GM06990 (cell line): ENCODE results near the gene KLB.
"Not testable (repeated sequence)": the region's sequence is repeated elsewhere in the genome, so short reads cannot be mapped to it uniquely, and the experiment has no call there.

Experiments used
- DNase-seq: peaks from one replicate; pipeline ENCODE4 v3.0.0-alpha.2; 2011; ENCODE audit not compliant: insufficient read length; ENCODE audit errors: extremely low read depth
- H3K27me3 ChIP-seq: replicated peaks from 2 replicates; pipeline ENCODE4 v1.6.0; 2011; ENCODE audit warnings: low read length; ENCODE audit not compliant: control insufficient read depth, insufficient read depth
- H3K36me3 ChIP-seq: 2 replicates; pipeline ENCODE4 v1.5.1; 2011; ENCODE audit warnings: low read length; ENCODE audit not compliant: control insufficient read depth, insufficient read depth
- H3K4me3 ChIP-seq: replicated peaks from 2 replicates; pipeline ENCODE4 v1.5.1; 2011; ENCODE audit warnings: low read depth, mild to moderate bottlenecking, control low read depth, low read length
- CTCF ChIP-seq: IDR thresholded peaks from 2 replicates; pipeline ENCODE4 v1.5.1; 2011; ENCODE audit warnings: low read length, control low read depth, mild to moderate bottlenecking, inconsistent platforms; ENCODE audit not compliant: insufficient read depth, poor library complexity, severe bottlenecking

KLB gene

GRCh38 chr4:39365830-39366771 lies 40.6 kb upstream of the KLB start, which contains the start of gene RFC1:
TSS of gene RFC1 (minus strand) at chr4:39366362. CDS start at chr4:39366241, 121 bp downstream.
- peak; percentile 92 for DNase-seq
- no peaks in the 10 kb centered on the region for H3K36me3 ChIP-seq
- peak within 1 kb of the TSS; percentile 80 for H3K4me3 ChIP-seq
- no peaks in the 10 kb centered on the region for H3K27me3 ChIP-seq
- no peak for TF ChIP-seq CTCF

DNA sequence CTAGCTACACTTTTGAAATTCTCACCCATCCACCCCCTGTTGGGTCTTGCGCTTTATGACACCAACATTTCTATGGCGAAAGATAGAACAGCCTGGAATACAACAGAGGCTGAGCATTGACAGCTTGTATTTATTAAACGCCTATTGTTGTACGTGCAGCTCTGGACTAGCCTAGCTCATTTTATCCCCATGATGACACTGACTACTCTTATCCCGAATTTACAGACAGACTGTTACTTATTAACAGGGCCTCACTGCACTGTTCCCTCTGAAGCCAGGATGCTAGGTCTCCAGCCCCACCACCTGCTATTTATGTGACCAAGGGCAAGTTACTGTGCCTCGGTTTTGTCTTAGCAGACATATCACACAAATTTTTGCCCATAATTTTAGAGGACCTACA lies 39.6 kb upstream of the KLB start:
- Histone ChIP-seq H3K36me3 (no peaks in the 10 kb centered on the region), H3K27me3 (no peaks in the 10 kb centered on the region), H3K4me3 (no peak overlapping the region)
- TF ChIP-seq CTCF = no peak
- DNase-seq = no peak

DNA sequence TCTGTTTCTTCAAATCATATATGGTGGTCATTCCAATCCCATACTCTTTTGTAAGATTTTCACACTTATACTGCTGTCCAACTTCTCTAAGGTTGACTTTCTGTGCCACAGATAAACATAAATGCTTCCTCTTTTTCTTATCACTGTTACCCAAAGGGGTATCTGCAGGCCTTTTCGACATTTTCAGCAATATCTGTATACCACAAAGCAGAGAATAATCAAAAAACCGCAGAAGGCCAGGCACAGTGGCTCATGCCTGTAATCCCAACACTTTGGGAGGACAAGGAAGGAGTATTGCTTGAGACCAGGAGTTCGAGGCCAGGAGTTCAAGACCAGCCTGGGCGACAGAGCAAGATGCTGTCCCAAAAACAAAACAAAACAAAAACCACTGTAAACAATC lies 37.4 kb upstream of the KLB start:
- H3K4me3 ChIP-seq = no peak overlapping the region
- H3K36me3 ChIP-seq = no peaks in the 10 kb centered on the region
- DNase-seq = no peak
- TF ChIP-seq CTCF = no peak
- H3K27me3 ChIP-seq = no peaks in the 10 kb centered on the region

- not testable (repeated sequence) for H3K27me3 ChIP-seq, H3K36me3 ChIP-seq, DNase-seq, H3K4me3 ChIP-seq
These were observed 35.5 kb upstream of the KLB start for GRCh38 chr4:39371209-39371608.

DNA sequence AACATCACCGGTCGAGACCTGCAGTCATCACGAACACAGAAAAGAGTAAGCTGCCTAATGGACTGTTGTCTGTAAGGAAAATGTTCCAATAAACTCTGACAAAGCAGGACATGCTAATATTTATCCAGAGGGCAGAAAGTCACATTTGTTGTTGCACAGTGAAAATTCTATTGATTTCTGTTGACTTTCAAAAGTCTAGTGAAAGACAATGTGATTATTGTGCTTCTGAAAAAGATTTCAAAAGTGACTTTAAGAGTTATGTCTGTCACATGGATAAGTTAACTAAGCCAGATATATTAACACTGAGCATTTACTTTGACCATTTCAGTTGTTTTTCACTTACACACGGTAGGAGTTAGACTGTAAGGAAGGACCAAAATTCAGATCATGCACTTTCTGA lies 31.3 kb upstream of the KLB start:
- no peak for DNase-seq
- Histone ChIP-seq H3K27me3 (no peaks in the 10 kb centered on the region), H3K4me3 (no peak overlapping the region), H3K36me3 (no peaks in the 10 kb centered on the region)
- no peak for TF ChIP-seq CTCF

- H3K4me3 ChIP-seq = no peak overlapping the region
These were observed 23.0 kb upstream of the KLB start for GRCh38 chr4:39383690-39384089.

More at GRCh38 chr4:39383690-39384089, 23.0 kb upstream of the KLB start:
- no peak for TF ChIP-seq CTCF
- no peaks in the 10 kb centered on the region for H3K27me3 ChIP-seq
- no peak for DNase-seq
- H3K36me3 ChIP-seq = no peaks in the 10 kb centered on the region
